Kidney (tissue), 22 donors: ENCODE results near the gene TGFBR3. TPM values are rescaled to one million over a fixed set of nuclear protein-coding genes. Genes with fewer than 3 reads are reported as not detected.

ENCODE experiments used
- DNase-seq, 5 donors: peaks; one replicate each; pipeline ENCODE4 v3.0.0-alpha.2; 2013 to 2020
- FAIRE-seq: peaks from 2 replicates; lab custom pipeline; 2012; peaks lifted over from hg19 to GRCh38; lab: Jason Lieb, UNC
- H3K27ac ChIP-seq, 2 donors: one replicate each; pipeline ENCODE4 v1.7.0; 2013; ENCODE audit warnings: low read depth in 2 of 2, low read length in 2 of 2, inconsistent platforms in 1 of 2
- H3K27me3 ChIP-seq: one replicate; pipeline ENCODE4 v1.7.1; 2013; ENCODE audit warnings: low read length, inconsistent platforms; ENCODE audit not compliant: control insufficient read depth, insufficient read depth
- H3K36me3 ChIP-seq, 3 donors: one replicate each; pipeline versions ENCODE4 v1.7.0 to v1.7.1; 2013; ENCODE audit warnings: low read length in 3 of 3, control low read depth in 1 of 3, inconsistent platforms in 1 of 3; ENCODE audit not compliant: insufficient read depth in 3 of 3, control insufficient read depth in 2 of 3
- H3K4me1 ChIP-seq, 3 donors: one replicate each; pipeline versions ENCODE4 v1.7.0 to v1.7.1; 2013; ENCODE audit warnings: low read length in 3 of 3, inconsistent platforms in 1 of 3, low read depth in 1 of 3; ENCODE audit not compliant: control insufficient read depth in 2 of 3, insufficient read depth in 2 of 3
- H3K4me3 ChIP-seq, 3 donors: one replicate each; pipeline versions ENCODE4 v1.7.0 to v1.8.1; 2013; ENCODE audit warnings: low read length in 3 of 3, control low read depth in 1 of 3, inconsistent platforms in 1 of 3
- H3K9ac ChIP-seq, 3 donors: one replicate each; pipeline versions ENCODE4 v1.7.0 to v1.7.1; 2013; ENCODE audit warnings: low read length in 3 of 3, control low read depth in 1 of 3, inconsistent platforms in 1 of 3
- H3K9me3 ChIP-seq, 3 donors: one replicate each; pipeline versions ENCODE4 v1.7.0 to v1.7.1; 2013; ENCODE audit warnings: low read length in 3 of 3, control low read depth in 1 of 3, inconsistent platforms in 1 of 3; ENCODE audit not compliant: control insufficient read depth in 2 of 3, insufficient read depth in 1 of 3
- CTCF ChIP-seq: IDR thresholded peaks from 3 replicates; pipeline ENCODE4 v1.5.1; 2012; ENCODE audit warnings: mild to moderate bottlenecking, moderate library complexity, borderline replicate concordance; ENCODE audit not compliant: insufficient read depth; ENCODE audit errors: extremely low read depth
- intact Hi-C: fragments of 100-400 bp; cut with DNase I; formaldehyde crosslinking; loops from one replicate; pipeline ENCODE4 v1.11.1; 2022
- long read RNA-seq, 10 donors: library from polyadenylated mRNA in 1 of 10; unstranded in 1 of 10; transcript quantifications; one replicate each; pipeline ENCODE4 v2.0.0 and lab custom pipeline, GENCODE V29; 2021 to 2026
- polyA plus RNA-seq: library from polyadenylated mRNA; stranded (reverse); fragments of 350-450 nt; fragmentation: Illumina TruSeq; extraction: RNeasy Lipid Tissue Mini Kit (QIAGEN cat#74804); gene quantifications from one replicate; pipeline ENCODE4 v1.2.3, GENCODE V29; 2014; ENCODE audit warnings: low read depth, low replicate concordance; ENCODE audit not compliant: insufficient read depth
- total RNA-seq: library from RNA; stranded (reverse); fragmentation: NEBNext Ultra II Directional; extraction: Animal tissue kit (Norgen Biotek cat#: 25700); gene quantifications from one replicate; pipeline ENCODE4 v1.2.1, GENCODE V29; 2021
- donor health status: control.
- donor health status: control.
- donor health status: control.
- donor health status: control.
- donor health status: control.
- donor health status: DM: yes; HTN: yes; CAD: no.
- donor health status: Normal renal cell carcinoma (clear cell type).

TGFBR3 gene
- 57.9 TPM for total RNA-seq
- polyA plus RNA-seq: 15.8 TPM
- long read RNA-seq, donor 1, full-length matches to known transcripts: 7 of 7 reads
- long read RNA-seq, donor 1, partial matches to known transcripts: 0 of 7 reads
- long read RNA-seq, donor 1, other reads (novel, unspliced or antisense): 0 of 7 reads
- long read RNA-seq, donor 2, full-length matches to known transcripts: 7 of 7 reads
- long read RNA-seq, donor 2, partial matches to known transcripts: 0 of 7 reads
- long read RNA-seq, donor 2, other reads (novel, unspliced or antisense): 0 of 7 reads
- long read RNA-seq, donor 3, full-length matches to known transcripts: 7 of 24 reads
- long read RNA-seq, donor 3, partial matches to known transcripts: 17 of 24 reads
- long read RNA-seq, donor 3, other reads (novel, unspliced or antisense): 0 of 24 reads
- long read RNA-seq, donor 4, full-length matches to known transcripts: 5 of 5 reads
- long read RNA-seq, donor 4, partial matches to known transcripts: 0 of 5 reads
- long read RNA-seq, donor 4, other reads (novel, unspliced or antisense): 0 of 5 reads
- long read RNA-seq, donor 5: 0 reads
- long read RNA-seq, donor 6: 0 reads
- long read RNA-seq, donor 7, full-length matches to known transcripts: 8 of 29 reads
- long read RNA-seq, donor 7, partial matches to known transcripts: 7 of 29 reads
- long read RNA-seq, donor 7, other reads (novel, unspliced or antisense): 14 of 29 reads
- long read RNA-seq, donor 8, full-length matches to known transcripts: 2 of 27 reads
- long read RNA-seq, donor 8, partial matches to known transcripts: 25 of 27 reads
- long read RNA-seq, donor 8, other reads (novel, unspliced or antisense): 0 of 27 reads
- long read RNA-seq, donor 9, partial matches to known transcripts: 6 of 6 reads
- long read RNA-seq, donor 9, other reads (novel, unspliced or antisense): 0 of 6 reads
- long read RNA-seq, donor 10, full-length matches to known transcripts: 5 of 10 reads
- long read RNA-seq, donor 10, partial matches to known transcripts: 5 of 10 reads
- long read RNA-seq, donor 10, other reads (novel, unspliced or antisense): 0 of 10 reads

GRCh38 chr1:91885716-91886506 lies at the start of gene TGFBR3:
TGFBR3 (minus strand) TSS chr1:91886151; CDS start chr1:91861531, 24,620 bp downstream.
- Histone ChIP-seq H3K27me3 (no peaks in the 10 kb centered on the region), H3K4me1 (peaks cover 0 to 3% (median 0%) of the 10 kb centered on the region in 3 donors), H3K9me3 (no peaks in the 10 kb centered on the region), H3K36me3 (no peaks in the 10 kb centered on the region), H3K27ac (peak within 1 kb of the TSS; percentile 88 to 90), H3K9ac (peak within 1 kb of the TSS; percentile 12 to 85 (median 36)), H3K4me3 (peak within 1 kb of the TSS; percentile 74 to 96 (median 88))
- TF ChIP-seq CTCF: no peak
- intact Hi-C loops: no loop called here
- FAIRE-seq (no peak), DNase-seq (peak; percentile 95 to 98 (median 96))

- Histone ChIP-seq H3K27me3 (no peaks in the 10 kb centered on the region), H3K36me3 (no peaks in the 10 kb centered on the region), H3K4me1 (no peaks in the 10 kb centered on the region), H3K9ac (no peak overlapping the region), H3K4me3 (no peak overlapping the region), H3K9me3 (no peaks in the 10 kb centered on the region), H3K27ac (no peak overlapping the region)
- no peak for TF ChIP-seq CTCF
- intact Hi-C loops: loop anchor here (5.0 kb wide), 1 partner anchor 412 kb away; no protein-coding TSS in a partner anchor
- DNase-seq (peak; percentile 33 to 79 (median 45)), FAIRE-seq (no peak)
These were observed 43.3 kb upstream of the TGFBR3 start for GRCh38 chr1:91929250-91929649.

- H3K27ac ChIP-seq: no peak overlapping the region
- FAIRE-seq: no peak
- H3K9me3 ChIP-seq: no peaks in the 10 kb centered on the region
- DNase-seq: peak in 1 of 5 donors; percentile 8
- intact Hi-C loops: loop anchor here (5.0 kb wide), 1 partner anchor 411 kb away; no protein-coding TSS in a partner anchor
- no peaks in the 10 kb centered on the region for H3K4me1 ChIP-seq
- no peaks in the 10 kb centered on the region for H3K27me3 ChIP-seq
- no peaks in the 10 kb centered on the region for H3K36me3 ChIP-seq
- no peak overlapping the region for H3K4me3 ChIP-seq
- TF ChIP-seq CTCF: no peak
- H3K9ac ChIP-seq: no peak overlapping the region
These were observed 42.1 kb upstream of the TGFBR3 start for GRCh38 chr1:91928026-91928425.
